ENCODE data around the gene MAGEA2.
"Not testable (repeated sequence)": the region's sequence is repeated elsewhere in the genome, so short reads cannot be mapped to it uniquely, and the experiment has no call there.

- not testable (repeated sequence) for TF ChIP-seq POLR2AphosphoS5, POLR2A, TAF1 (IDR thresholded peaks at IDR 0.05; ENCODE audit: low read depth, low read length)
Observed at GRCh38 chrX:152709173-152709572, 44.5 kb downstream of the MAGEA2 start, which contains the start of gene CSAG2.

All from GM12891 (cell line).